ENCODE results near the gene CIAO3. TPM values are rescaled to one million over a fixed set of nuclear protein-coding genes. Genes with fewer than 3 reads are reported as not detected.

The CIAO3 gene
- total and polyA plus RNA-seq, 10 of the 15 experiments (the other 5 are each of a cell fraction or from before 2014, with no cell fraction given), result 1.4 to 37.5 (median 30.8) TPM

DNA sequence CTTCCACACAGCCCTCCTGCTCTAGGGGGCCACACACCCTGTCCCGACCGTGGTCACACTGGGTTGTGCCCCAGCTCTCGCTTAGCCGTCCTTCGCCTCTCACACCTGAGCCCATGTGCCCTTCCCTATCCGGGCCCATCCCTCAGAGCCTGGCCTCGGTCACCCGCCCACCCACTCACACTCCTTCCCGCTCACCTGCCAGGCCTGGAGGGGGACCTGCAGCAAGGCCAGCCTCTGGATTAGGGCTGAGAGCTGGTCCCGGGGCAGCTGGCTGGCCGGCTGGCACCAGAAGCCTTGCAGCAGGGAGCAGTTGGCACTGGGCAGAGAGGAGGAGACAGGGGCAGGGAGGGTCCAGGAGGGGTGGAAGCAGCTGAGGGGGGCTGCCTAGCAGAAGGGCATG is 37.6 kb upstream of the CIAO3 start:
- no TSS peak for BruUV-seq (replicated peaks)
- no peaks in the 10 kb centered on the region for H4K20me1 ChIP-seq (ENCODE audit: control insufficient read depth, insufficient read depth)
- intact Hi-C loops (cut with micrococcal nuclease; ENCODE audit: unreplicated experiment), result no loop called here
- no peaks in the 10 kb centered on the region for H3K27me3 ChIP-seq (replicated peaks in 1 of 2; ENCODE audit: control insufficient read depth in 2 of 2, insufficient read depth in 2 of 2, low read length in 1 of 2)
- DNase-seq (ENCODE audit: low read depth, low spot score) (no peak), FAIRE-seq (no peak), ATAC-seq (no peak; the same call in 2 of the 3 replicates)
- CTCF ChIA-PET, result no interaction called here
- SMC1A ChIA-PET (ENCODE audit: uncharacterized antibody, unreplicated experiment), result no interaction called here
- in situ Hi-C loops (cut with MboI), result no loop called here
- H3K79me2 ChIP-seq (ENCODE audit: control insufficient read depth, insufficient read depth, low read length), result no peaks in the 10 kb centered on the region
- RAD21 ChIA-PET (ENCODE audit: unreplicated experiment), result no interaction called here
- no peaks in the 10 kb centered on the region for H3K4me1 ChIP-seq (ENCODE audit: control insufficient read depth, insufficient read depth, low read length)
- no peak overlapping the region for H3K4me3 ChIP-seq
- no peak overlapping the region for H3K4me2 ChIP-seq (ENCODE audit: control insufficient read depth, insufficient read depth)
- TF ChIP-seq ZNF274 (IDR thresholded peaks at IDR 0.05; ENCODE audit: insufficient read depth, insufficient read length), result no peak
- TF ChIP-seq, protein P1, sequence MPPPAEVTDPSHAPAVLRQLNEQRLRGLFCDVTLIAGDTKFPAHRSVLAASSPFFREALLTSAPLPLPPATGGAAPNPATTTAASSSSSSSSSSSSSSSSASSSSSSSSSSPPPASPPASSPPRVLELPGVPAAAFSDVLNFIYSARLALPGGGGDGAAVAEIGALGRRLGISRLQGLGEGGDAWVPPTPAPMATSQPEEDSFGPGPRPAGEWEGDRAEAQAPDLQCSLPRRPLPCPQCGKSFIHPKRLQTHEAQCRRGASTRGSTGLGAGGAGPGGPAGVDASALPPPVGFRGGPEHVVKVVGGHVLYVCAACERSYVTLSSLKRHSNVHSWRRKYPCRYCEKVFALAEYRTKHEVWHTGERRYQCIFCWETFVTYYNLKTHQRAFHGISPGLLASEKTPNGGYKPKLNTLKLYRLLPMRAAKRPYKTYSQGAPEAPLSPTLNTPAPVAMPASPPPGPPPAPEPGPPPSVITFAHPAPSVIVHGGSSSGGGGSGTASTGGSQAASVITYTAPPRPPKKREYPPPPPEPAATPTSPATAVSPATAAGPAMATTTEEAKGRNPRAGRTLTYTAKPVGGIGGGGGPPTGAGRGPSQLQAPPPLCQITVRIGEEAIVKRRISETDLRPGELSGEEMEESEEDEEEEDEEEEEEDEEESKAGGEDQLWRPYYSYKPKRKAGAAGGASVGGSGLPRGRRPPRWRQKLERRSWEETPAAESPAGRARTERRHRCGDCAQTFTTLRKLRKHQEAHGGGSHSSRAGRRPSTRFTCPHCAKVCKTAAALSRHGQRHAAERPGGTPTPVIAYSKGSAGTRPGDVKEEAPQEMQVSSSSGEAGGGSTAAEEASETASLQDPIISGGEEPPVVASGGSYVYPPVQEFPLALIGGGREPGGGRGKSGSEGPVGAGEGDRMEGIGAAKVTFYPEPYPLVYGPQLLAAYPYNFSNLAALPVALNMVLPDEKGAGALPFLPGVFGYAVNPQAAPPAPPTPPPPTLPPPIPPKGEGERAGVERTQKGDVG (CRISPR knock-in tag; IDR thresholded peaks at IDR 0.05), result no peak
- no peak for TF ChIP-seq HDAC2 (IDR thresholded peaks at IDR 0.05)
- no peak for TF ChIP-seq FOXM1 (IDR thresholded peaks at IDR 0.05; ENCODE audit: low read depth, low read length)
- TF ChIP-seq CHD2 (IDR thresholded peaks at IDR 0.05; ENCODE audit: borderline replicate concordance, low read depth, low read length), result no peak
- TF ChIP-seq, protein P2, sequence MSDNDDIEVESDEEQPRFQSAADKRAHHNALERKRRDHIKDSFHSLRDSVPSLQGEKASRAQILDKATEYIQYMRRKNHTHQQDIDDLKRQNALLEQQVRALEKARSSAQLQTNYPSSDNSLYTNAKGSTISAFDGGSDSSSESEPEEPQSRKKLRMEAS (IDR thresholded peaks at IDR 0.05; ENCODE audit: low read depth, low read length), result no peak
- TF ChIP-seq SIX5 (IDR thresholded peaks at IDR 0.05; ENCODE audit: low read depth, low read length, severe bottlenecking), result no peak
- no peak for TF ChIP-seq NFXL1 (IDR thresholded peaks at IDR 0.05; ENCODE audit: borderline replicate concordance)
- TF ChIP-seq JUNB (IDR thresholded peaks at IDR 0.05), result no peak
- no peak for TF ChIP-seq PAX8 (IDR thresholded peaks at IDR 0.05)
- H3K9ac ChIP-seq (ENCODE audit: control insufficient read depth, insufficient read depth, low read length), result no peak overlapping the region
- H3K9me3 ChIP-seq (replicated peaks; ENCODE audit: control insufficient read depth, insufficient read depth, low read length), result no peaks in the 10 kb centered on the region
- no peak overlapping the region for H3K27ac ChIP-seq (ENCODE audit: control insufficient read depth, insufficient read depth)
- POLR2A ChIA-PET, result no interaction called here
- WGBS (ENCODE audit: insufficient coverage, insufficient replicate concordance, low lambda C conversion rate, missing lambda C conversion rate), result 54% methylated on average over 11 of the region's 11 CpGs
- no peaks in the 10 kb centered on the region for H3K36me3 ChIP-seq (ENCODE audit: control insufficient read depth in 2 of 2, insufficient read depth in 2 of 2, low read length in 1 of 2)
- no peak overlapping the region for H2AFZ ChIP-seq (ENCODE audit: control insufficient read depth, low read depth, low read length)

Data from GM12878 (cell line).